Stromal cell of bone marrow (primary cell): Measurements from ENCODE around the gene RAB34.
"Not testable (repeated sequence)": the region's sequence is repeated elsewhere in the genome, so short reads cannot be mapped to it uniquely, and the experiment has no call there.

ENCODE experiments used
- DNase-seq: peaks from one replicate; pipeline ENCODE4 v3.0.0-alpha.2; 2012; ENCODE audit warnings: low read depth

The RAB34 gene

GRCh38 chr17:28728364-28729200 is 10.9 kb upstream of the RAB34 start, which contains the start of gene NEK8:
Gene NEK8, plus strand, starts transcription at chr17:28728788. Its CDS starts 26 bp downstream, at chr17:28728814.
- DNase-seq = peak; percentile 83

GRCh38 chr17:28726627-28727491 is 9.2 kb upstream of the RAB34 start:
- DNase-seq = peak; percentile 84

GRCh38 chr17:28726226-28726626 is 8.6 kb upstream of the RAB34 start, which contains the start of gene TLCD1:
Gene TLCD1, minus strand, starts transcription at chr17:28726233. Its CDS starts 136 bp downstream, at chr17:28726097.
- peak; percentile 21 for DNase-seq

- peak; percentile 52 for DNase-seq
Measured at GRCh38 chr17:28725660-28726225, 8.1 kb upstream of the RAB34 start.

GRCh38 chr17:28725166-28725659 is 7.5 kb upstream of the RAB34 start:
- DNase-seq = no peak

GRCh38 chr17:28724500-28725165 is 7.0 kb upstream of the RAB34 start:
- DNase-seq = no peak

GRCh38 chr17:28723836-28724499 is 6.3 kb upstream of the RAB34 start:
- not testable (repeated sequence) for DNase-seq

GRCh38 chr17:28723159-28723835 is 5.6 kb upstream of the RAB34 start:
- no peak for DNase-seq

- no peak for DNase-seq
Measured at GRCh38 chr17:28722417-28723158, 4.9 kb upstream of the RAB34 start.

GRCh38 chr17:28720997-28721329 is 3.3 kb upstream of the RAB34 start:
- DNase-seq = not testable (repeated sequence)

- DNase-seq = no peak
Measured at GRCh38 chr17:28720247-28720996, 2.8 kb upstream of the RAB34 start.

- no peak for DNase-seq
Measured at GRCh38 chr17:28719021-28719433, 1.4 kb upstream of the RAB34 start.

GRCh38 chr17:28718333-28719020 is 809 bp upstream of the RAB34 start:
- DNase-seq = no peak

- DNase-seq = no peak
Measured at GRCh38 chr17:28716740-28717577, 709 bp downstream of the RAB34 start.

- DNase-seq = no peak
Measured at GRCh38 chr17:28715217-28715616, 2.5 kb downstream of the RAB34 start.

GRCh38 chr17:28714281-28714680 is 3.4 kb downstream of the RAB34 start:
- no peak for DNase-seq

GRCh38 chr17:28712705-28713415 is 4.8 kb downstream of the RAB34 start:
- DNase-seq = no peak
